Measurements from ENCODE around the gene DMRT2.

DMRT2 gene

GRCh38 chr9:1096155-1096964 is 46.2 kb downstream of the DMRT2 start:
- DNase-seq, result no peak

DNA sequence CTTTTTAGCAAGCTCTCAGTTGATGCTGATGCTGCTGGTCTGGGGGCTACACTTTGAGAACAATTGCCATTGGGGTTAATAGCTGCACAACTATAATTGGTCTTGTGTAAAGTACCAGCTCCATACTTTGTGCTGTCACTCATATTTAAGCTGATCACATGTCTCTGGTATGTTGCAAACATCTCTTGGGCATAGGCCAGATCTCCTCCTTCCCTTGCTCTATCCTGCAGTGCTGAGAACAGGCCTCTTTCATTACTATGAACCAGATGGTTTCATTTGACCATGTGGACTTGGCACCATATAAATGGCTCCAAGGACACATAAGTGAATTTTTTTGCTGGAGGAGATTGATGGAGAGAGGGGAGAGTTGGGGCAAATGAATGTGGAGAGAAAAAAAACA is 48.4 kb downstream of the DMRT2 start:
- DNase-seq, result no peak

GRCh38 chr9:1100201-1100600 is 50.0 kb downstream of the DMRT2 start:
- no peak for DNase-seq

- no peak for DNase-seq
Measured at GRCh38 chr9:1100945-1101344, 50.8 kb downstream of the DMRT2 start.

GRCh38 chr9:1101846-1102641 is 51.9 kb downstream of the DMRT2 start:
- DNase-seq, result no peak

GRCh38 chr9:1102642-1102970 is 52.4 kb downstream of the DMRT2 start:
- no peak for DNase-seq
